ENCODE results near the gene TSPEAR.

Gene TSPEAR

GRCh38 chr21:44752671-44753235, 41.4 kb upstream of the TSPEAR start:
- peaks cover 12 to 37% (median 24%) of the 10 kb centered on the region in 5 donors for H3K27me3 ChIP-seq (ENCODE audit: control insufficient read depth in 5 of 5, insufficient read depth in 4 of 5, low read length in 5 of 5)
- no peaks in the 10 kb centered on the region for H3K36me3 ChIP-seq (ENCODE audit: control insufficient read depth in 5 of 5, insufficient read depth in 5 of 5, low read length in 5 of 5)
- H3K4me1 ChIP-seq (ENCODE audit: control insufficient read depth in 5 of 5, insufficient read depth in 5 of 5, low read length in 5 of 5), result peaks cover 0 to 44% (median 9%) of the 10 kb centered on the region in 5 donors
- H3K27ac ChIP-seq (ENCODE audit: low read depth, low read length), result no peak overlapping the region
- no peak overlapping the region for H3K4me3 ChIP-seq (ENCODE audit: low read depth in 1 of 5, low read length in 5 of 5)
- peaks cover 0 to 3% (median 0%) of the 10 kb centered on the region in 5 donors for H3K9me3 ChIP-seq (ENCODE audit: control insufficient read depth in 5 of 5, low read length in 5 of 5)
- H3K9ac ChIP-seq (ENCODE audit: low read length in 5 of 5), result no peak overlapping the region

- Histone ChIP-seq H3K4me3 (ENCODE audit: low read depth in 1 of 5, low read length in 5 of 5) (no peak overlapping the region), H3K9ac (ENCODE audit: low read length in 5 of 5) (no peak overlapping the region), H3K27ac (ENCODE audit: low read depth, low read length) (no peak overlapping the region), H3K9me3 (ENCODE audit: control insufficient read depth in 5 of 5, low read length in 5 of 5) (peaks cover 0 to 3% (median 0%) of the 10 kb centered on the region in 5 donors), H3K36me3 (ENCODE audit: control insufficient read depth in 5 of 5, insufficient read depth in 5 of 5, low read length in 5 of 5) (no peaks in the 10 kb centered on the region), H3K27me3 (ENCODE audit: control insufficient read depth in 5 of 5, insufficient read depth in 4 of 5, low read length in 5 of 5) (peaks cover 12 to 37% (median 24%) of the 10 kb centered on the region in 5 donors), H3K4me1 (ENCODE audit: control insufficient read depth in 5 of 5, insufficient read depth in 5 of 5, low read length in 5 of 5) (peaks cover 0 to 44% (median 9%) of the 10 kb centered on the region in 5 donors)
These were observed 40.6 kb upstream of the TSPEAR start for GRCh38 chr21:44751799-44752636.

- Histone ChIP-seq H3K9ac (ENCODE audit: low read length in 5 of 5) (peak overlapping the region in 1 of 5 donors; percentile 14), H3K36me3 (ENCODE audit: control insufficient read depth in 5 of 5, insufficient read depth in 5 of 5, low read length in 5 of 5) (no peaks in the 10 kb centered on the region), H3K27me3 (ENCODE audit: control insufficient read depth in 5 of 5, insufficient read depth in 4 of 5, low read length in 5 of 5) (peaks cover 12 to 35% (median 24%) of the 10 kb centered on the region in 5 donors), H3K9me3 (ENCODE audit: control insufficient read depth in 5 of 5, low read length in 5 of 5) (peaks cover 0 to 3% (median 0%) of the 10 kb centered on the region in 5 donors), H3K4me1 (ENCODE audit: control insufficient read depth in 5 of 5, insufficient read depth in 5 of 5, low read length in 5 of 5) (peaks cover 0 to 44% (median 9%) of the 10 kb centered on the region in 5 donors), H3K27ac (ENCODE audit: low read depth, low read length) (no peak overlapping the region), H3K4me3 (ENCODE audit: low read depth in 1 of 5, low read length in 5 of 5) (no peak overlapping the region)
These were observed 39.9 kb upstream of the TSPEAR start for GRCh38 chr21:44751186-44751798.

GRCh38 chr21:44750675-44751025, 39.3 kb upstream of the TSPEAR start:
- Histone ChIP-seq H3K9me3 (ENCODE audit: control insufficient read depth in 5 of 5, low read length in 5 of 5) (peaks cover 0 to 3% (median 0%) of the 10 kb centered on the region in 5 donors), H3K27ac (ENCODE audit: low read depth, low read length) (no peak overlapping the region), H3K27me3 (ENCODE audit: control insufficient read depth in 5 of 5, insufficient read depth in 4 of 5, low read length in 5 of 5) (peaks cover 12 to 35% (median 24%) of the 10 kb centered on the region in 5 donors), H3K4me3 (ENCODE audit: low read depth in 1 of 5, low read length in 5 of 5) (peak overlapping the region in 1 of 5 donors; percentile 0), H3K4me1 (ENCODE audit: control insufficient read depth in 5 of 5, insufficient read depth in 5 of 5, low read length in 5 of 5) (peaks cover 0 to 44% (median 9%) of the 10 kb centered on the region in 5 donors), H3K9ac (ENCODE audit: low read length in 5 of 5) (no peak overlapping the region), H3K36me3 (ENCODE audit: control insufficient read depth in 5 of 5, insufficient read depth in 5 of 5, low read length in 5 of 5) (no peaks in the 10 kb centered on the region)

GRCh38 chr21:44749759-44750674, 38.6 kb upstream of the TSPEAR start:
- H3K36me3 ChIP-seq (ENCODE audit: control insufficient read depth in 5 of 5, insufficient read depth in 5 of 5, low read length in 5 of 5), result no peaks in the 10 kb centered on the region
- peaks cover 12 to 35% (median 24%) of the 10 kb centered on the region in 5 donors for H3K27me3 ChIP-seq (ENCODE audit: control insufficient read depth in 5 of 5, insufficient read depth in 4 of 5, low read length in 5 of 5)
- H3K9me3 ChIP-seq (ENCODE audit: control insufficient read depth in 5 of 5, low read length in 5 of 5), result peaks cover 0 to 3% (median 0%) of the 10 kb centered on the region in 5 donors
- peak overlapping the region in 1 of 5 donors; percentile 0 for H3K4me3 ChIP-seq (ENCODE audit: low read depth in 1 of 5, low read length in 5 of 5)
- H3K9ac ChIP-seq (ENCODE audit: low read length in 5 of 5), result no peak overlapping the region
- no peak overlapping the region for H3K27ac ChIP-seq (ENCODE audit: low read depth, low read length)
- H3K4me1 ChIP-seq (ENCODE audit: control insufficient read depth in 5 of 5, insufficient read depth in 5 of 5, low read length in 5 of 5), result peaks cover 0 to 41% (median 9%) of the 10 kb centered on the region in 5 donors

- peaks cover 0 to 38% (median 9%) of the 10 kb centered on the region in 5 donors for H3K4me1 ChIP-seq (ENCODE audit: control insufficient read depth in 5 of 5, insufficient read depth in 5 of 5, low read length in 5 of 5)
- peaks cover 12 to 35% (median 24%) of the 10 kb centered on the region in 5 donors for H3K27me3 ChIP-seq (ENCODE audit: control insufficient read depth in 5 of 5, insufficient read depth in 4 of 5, low read length in 5 of 5)
These were observed 37.9 kb upstream of the TSPEAR start for GRCh38 chr21:44749116-44749758.

GRCh38 chr21:44748621-44749020, 37.2 kb upstream of the TSPEAR start:
- H3K36me3 ChIP-seq (ENCODE audit: control insufficient read depth in 5 of 5, insufficient read depth in 5 of 5, low read length in 5 of 5), result no peaks in the 10 kb centered on the region
- peaks cover 12 to 35% (median 24%) of the 10 kb centered on the region in 5 donors for H3K27me3 ChIP-seq (ENCODE audit: control insufficient read depth in 5 of 5, insufficient read depth in 4 of 5, low read length in 5 of 5)
- no peak overlapping the region for H3K27ac ChIP-seq (ENCODE audit: low read depth, low read length)
- no peak overlapping the region for H3K4me3 ChIP-seq (ENCODE audit: low read depth in 1 of 5, low read length in 5 of 5)
- peaks cover 0 to 34% (median 9%) of the 10 kb centered on the region in 5 donors for H3K4me1 ChIP-seq (ENCODE audit: control insufficient read depth in 5 of 5, insufficient read depth in 5 of 5, low read length in 5 of 5)
- no peak overlapping the region for H3K9ac ChIP-seq (ENCODE audit: low read length in 5 of 5)
- H3K9me3 ChIP-seq (ENCODE audit: control insufficient read depth in 5 of 5, low read length in 5 of 5), result no peaks in the 10 kb centered on the region

More at GRCh38 chr21:44749116-44749758, 37.9 kb upstream of the TSPEAR start:
- Histone ChIP-seq H3K4me3 (ENCODE audit: low read depth in 1 of 5, low read length in 5 of 5) (no peak overlapping the region), H3K9me3 (ENCODE audit: control insufficient read depth in 5 of 5, low read length in 5 of 5) (peaks cover 0 to 3% (median 0%) of the 10 kb centered on the region in 5 donors), H3K36me3 (ENCODE audit: control insufficient read depth in 5 of 5, insufficient read depth in 5 of 5, low read length in 5 of 5) (no peaks in the 10 kb centered on the region), H3K27ac (ENCODE audit: low read depth, low read length) (no peak overlapping the region), H3K9ac (ENCODE audit: low read length in 5 of 5) (no peak overlapping the region)

- Histone ChIP-seq H3K9me3 (ENCODE audit: control insufficient read depth in 5 of 5, low read length in 5 of 5) (peaks cover 9 to 24% (median 21%) of the 10 kb centered on the region in 5 donors), H3K9ac (ENCODE audit: low read length in 5 of 5) (no peak overlapping the region), H3K27me3 (ENCODE audit: control insufficient read depth in 5 of 5, insufficient read depth in 4 of 5, low read length in 5 of 5) (no peaks in the 10 kb centered on the region), H3K4me1 (ENCODE audit: control insufficient read depth in 5 of 5, insufficient read depth in 5 of 5, low read length in 5 of 5) (peaks cover 0 to 4% (median 0%) of the 10 kb centered on the region in 5 donors), H3K4me3 (ENCODE audit: low read depth in 1 of 5, low read length in 5 of 5) (no peak overlapping the region), H3K27ac (ENCODE audit: low read depth, low read length) (no peak overlapping the region), H3K36me3 (ENCODE audit: control insufficient read depth in 5 of 5, insufficient read depth in 5 of 5, low read length in 5 of 5) (no peaks in the 10 kb centered on the region)
These were observed 31.2 kb upstream of the TSPEAR start for GRCh38 chr21:44742418-44743153.

Data from subcutaneous abdominal adipose tissue (tissue), 5 donors.